Activated T-helper 17 cell treated with anti-CD3 and anti-CD28 coated beads, Interleukin-2, amount 50 U/mL, for 72 hours (primary cell): ENCODE data around the gene ADAMTS3. TPM values are rescaled to one million over a fixed set of nuclear protein-coding genes. Genes with fewer than 3 reads are reported as not detected.

Experiments
- ATAC-seq: fragments of 150-1000 bp; cut with Tn5 transposase; replicated peaks from 2 replicates; pipeline ENCODE4 v1.10.0; 2021; ENCODE audit warnings: mild to moderate bottlenecking, moderate library complexity
- H3K27ac Mint-ChIP-seq: one replicate; pipeline ENCODE4 v1.8.0; 2022; ENCODE audit warnings: mixed read lengths
- H3K27me3 Mint-ChIP-seq: one replicate; pipeline ENCODE4 v1.8.0; 2022; ENCODE audit warnings: mixed read lengths
- H3K36me3 Mint-ChIP-seq: one replicate; pipeline ENCODE4 v1.8.0; 2022; ENCODE audit warnings: low read depth, mild to moderate bottlenecking, mixed read lengths
- H3K4me1 Mint-ChIP-seq: one replicate; pipeline ENCODE4 v1.8.0; 2022; ENCODE audit warnings: mixed read lengths
- H3K4me3 Mint-ChIP-seq: one replicate; pipeline ENCODE4 v1.8.0; 2022; ENCODE audit warnings: mild to moderate bottlenecking, mixed read lengths
- H3K9me3 Mint-ChIP-seq: one replicate; pipeline ENCODE4 v1.8.0; 2022; ENCODE audit warnings: mixed read lengths
- total RNA-seq, 2 donors: library from RNA; stranded (reverse); gene quantifications; one replicate each; pipeline ENCODE4 v1.2.3, GENCODE V29; 2022

Gene ADAMTS3
- total RNA-seq, 2 donors from 2014 or later: not detected

GRCh38 chr4:72255269-72255668 lies 313.8 kb downstream of the ADAMTS3 start:
- Mint-ChIP-seq H3K27ac (no peak overlapping the region), H3K4me1 (no peaks in the 10 kb centered on the region), H3K9me3 (peaks cover 4% of the 10 kb centered on the region), H3K36me3 (no peaks in the 10 kb centered on the region), H3K4me3 (no peak overlapping the region), H3K27me3 (no peaks in the 10 kb centered on the region)
- no peak for ATAC-seq

GRCh38 chr4:72243641-72244040 lies 325.4 kb downstream of the ADAMTS3 start:
- ATAC-seq: no peak
- H3K27me3 Mint-ChIP-seq: peaks cover 3% of the 10 kb centered on the region

GRCh38 chr4:72239487-72240116 lies 329.4 kb downstream of the ADAMTS3 start:
- H3K36me3 Mint-ChIP-seq: no peaks in the 10 kb centered on the region
- H3K27me3 Mint-ChIP-seq: peaks cover 4% of the 10 kb centered on the region

More at GRCh38 chr4:72243641-72244040, 325.4 kb downstream of the ADAMTS3 start:
- Mint-ChIP-seq H3K4me3 (no peak overlapping the region), H3K4me1 (no peaks in the 10 kb centered on the region), H3K27ac (no peak overlapping the region), H3K36me3 (no peaks in the 10 kb centered on the region), H3K9me3 (no peaks in the 10 kb centered on the region)

More at GRCh38 chr4:72239487-72240116, 329.4 kb downstream of the ADAMTS3 start:
- Mint-ChIP-seq H3K9me3 (peaks cover 4% of the 10 kb centered on the region), H3K4me1 (no peaks in the 10 kb centered on the region), H3K4me3 (no peak overlapping the region), H3K27ac (no peak overlapping the region)
- ATAC-seq: no peak
